Measurements from ENCODE around the gene PRKCB. TPM values are rescaled to one million over a fixed set of nuclear protein-coding genes. Genes with fewer than 3 reads are reported as not detected.

PRKCB gene
- polyA plus RNA-seq, 2 of the 4 experiments (the other 2 are of a cell fraction), result 0.09 to 0.22 TPM

DNA sequence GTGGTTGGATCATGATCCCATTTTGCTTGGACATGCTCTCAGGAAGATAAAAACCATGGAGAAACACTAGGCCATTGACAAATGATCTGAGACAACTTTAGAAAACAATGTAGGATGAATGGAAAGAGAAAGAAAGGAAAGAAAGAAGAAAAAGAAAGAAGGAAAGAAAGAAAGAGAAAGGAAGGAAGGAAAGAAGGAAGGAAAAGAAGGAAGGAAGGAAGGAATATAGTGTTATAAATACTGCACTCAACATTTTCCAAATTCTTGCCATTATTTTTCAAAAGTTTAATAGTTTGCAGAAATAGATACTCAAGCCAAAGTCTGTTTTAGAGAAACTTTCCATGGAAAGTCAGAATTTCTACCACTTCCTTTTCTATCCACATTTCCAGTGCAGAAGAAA lies 381.2 kb downstream of the PRKCB start:
- Histone ChIP-seq H3K27ac (no peak overlapping the region), H3K4me3 (no peak overlapping the region), H3K9me3 (no peaks in the 10 kb centered on the region), H3K4me2 (no peak overlapping the region), H3K4me1 (no peaks in the 10 kb centered on the region)
- TF ChIP-seq RARB (CRISPR knock-in tag; IDR thresholded peaks at IDR 0.05) (no peak), CHD4 (IDR thresholded peaks at IDR 0.05; ENCODE audit: borderline replicate concordance) (no peak), MYC (IDR thresholded peaks at IDR 0.05; ENCODE audit: borderline replicate concordance, low read length) (no peak)
- no peak for FAIRE-seq
- POLR2A ChIA-PET, result no interaction called here
- no peak for ATAC-seq
- no peak for DNase-seq (ENCODE audit: low read depth in 1 of 2, low spot score in 1 of 2)
- CTCF ChIA-PET, result interaction anchor here (0.5 kb wide), 1 partner anchor 419 kb away, joined by 3 read pairs; no protein-coding TSS in a partner anchor

DNA sequence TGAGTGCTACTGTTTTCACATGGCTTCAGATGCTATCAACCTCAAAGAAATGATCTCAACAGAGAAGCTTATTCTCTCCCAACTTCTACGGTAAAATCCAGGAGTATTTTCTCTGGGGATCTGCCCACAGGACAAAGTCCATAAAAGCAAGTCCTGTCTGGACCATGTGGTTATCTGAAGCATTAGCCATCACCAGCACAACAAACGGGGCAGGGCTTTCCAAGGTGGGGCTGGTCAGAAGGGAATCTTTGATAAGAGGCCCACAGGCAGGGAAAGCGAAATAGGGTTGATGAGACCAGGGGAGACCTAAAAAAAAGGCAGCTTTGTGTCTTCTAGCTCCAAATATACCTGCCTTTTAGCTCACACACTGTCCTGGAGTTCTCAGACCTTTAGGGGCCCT lies 381.7 kb downstream of the PRKCB start:
- no peak for DNase-seq (ENCODE audit: low read depth in 1 of 2, low spot score in 1 of 2)
- CTCF ChIA-PET, result interaction anchor here (0.5 kb wide), 1 partner anchor 419 kb away, joined by 3 read pairs; no protein-coding TSS in a partner anchor
- POLR2A ChIA-PET, result no interaction called here

DNA sequence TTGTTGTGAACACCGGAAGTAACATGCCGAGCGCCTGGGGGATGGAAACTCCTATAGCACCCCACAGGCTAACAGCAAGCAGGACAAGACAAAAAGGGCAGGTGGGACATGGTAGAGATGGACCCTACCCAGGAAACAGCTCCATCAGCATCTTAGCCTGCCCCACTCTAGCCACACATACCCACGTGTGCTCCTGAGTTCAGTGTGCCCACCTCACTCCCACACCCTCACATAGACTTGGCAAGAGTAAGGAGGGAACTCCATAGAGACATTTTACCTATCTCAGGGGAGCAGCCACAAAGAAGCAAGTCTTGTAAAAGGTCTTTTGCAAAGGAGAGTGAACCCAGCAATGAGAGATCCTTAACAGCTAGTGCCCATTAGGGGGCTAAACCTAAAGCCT lies 382.5 kb downstream of the PRKCB start:
- Histone ChIP-seq H3K27ac (no peak overlapping the region), H3K9me3 (no peaks in the 10 kb centered on the region), H3K4me2 (no peak overlapping the region), H3K4me1 (no peaks in the 10 kb centered on the region), H3K4me3 (no peak overlapping the region)
- ATAC-seq, result no peak
- DNase-seq (ENCODE audit: low read depth in 1 of 2, low spot score in 1 of 2), result no peak
- CTCF ChIA-PET, result no interaction called here
- 29% methylated on average over 4 of the region's 4 CpGs for WGBS (ENCODE audit: missing lambda C conversion rate)
- POLR2A ChIA-PET, result no interaction called here
- FAIRE-seq, result no peak
- no peak for TF ChIP-seq ZSCAN20 (CRISPR knock-in tag; IDR thresholded peaks at IDR 0.05)
- TF ChIP-seq, protein P1, sequence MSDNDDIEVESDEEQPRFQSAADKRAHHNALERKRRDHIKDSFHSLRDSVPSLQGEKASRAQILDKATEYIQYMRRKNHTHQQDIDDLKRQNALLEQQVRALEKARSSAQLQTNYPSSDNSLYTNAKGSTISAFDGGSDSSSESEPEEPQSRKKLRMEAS (IDR thresholded peaks at IDR 0.05), result no peak
- TF ChIP-seq HOXA7 (CRISPR knock-in tag; IDR thresholded peaks at IDR 0.05), result no peak
- TF ChIP-seq POLR2AphosphoS2 (conservative IDR thresholded peaks at IDR 0.05; ENCODE audit: low read length), result no peak

More for the DNA sequence above, 381.7 kb downstream of the PRKCB start:
- Histone ChIP-seq H3K4me1 (no peaks in the 10 kb centered on the region), H3K4me2 (no peak overlapping the region), H3K4me3 (no peak overlapping the region), H3K27ac (no peak overlapping the region), H3K9me3 (no peaks in the 10 kb centered on the region)
- WGBS (ENCODE audit: missing lambda C conversion rate), result 35% methylated on average over 3 of the region's 3 CpGs
- TF ChIP-seq TFCP2L1 (CRISPR knock-in tag; IDR thresholded peaks at IDR 0.05) (no peak), HOXB5 (CRISPR knock-in tag; IDR thresholded peaks at IDR 0.05) (no peak), HMGXB4 (CRISPR knock-in tag; IDR thresholded peaks at IDR 0.05; ENCODE audit: borderline replicate concordance) (no peak)
- no peak for FAIRE-seq
- no peak for ATAC-seq

DNA sequence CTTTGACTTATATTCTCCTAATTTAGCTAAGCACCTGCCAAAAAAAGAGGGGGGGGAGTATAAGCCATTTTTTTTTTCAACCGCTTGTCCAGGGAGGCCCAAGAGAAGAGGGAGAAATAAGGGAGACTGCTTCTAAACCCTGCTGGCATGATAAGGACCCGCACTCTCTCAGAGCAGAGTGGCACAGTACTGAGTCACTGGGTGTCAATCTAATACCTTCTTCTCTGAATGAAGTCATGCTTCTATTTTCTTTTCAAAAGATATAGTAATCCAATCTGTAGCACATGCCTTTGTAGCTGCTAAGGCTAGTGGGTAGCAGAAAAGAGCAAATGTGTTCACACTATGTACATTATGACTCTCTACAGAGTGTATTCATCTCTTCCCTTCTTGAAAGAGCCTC lies 385.4 kb downstream of the PRKCB start:
- no peak for TF ChIP-seq EHMT2 (IDR thresholded peaks at IDR 0.05; ENCODE audit: low read depth)
- TF ChIP-seq, protein P2, sequence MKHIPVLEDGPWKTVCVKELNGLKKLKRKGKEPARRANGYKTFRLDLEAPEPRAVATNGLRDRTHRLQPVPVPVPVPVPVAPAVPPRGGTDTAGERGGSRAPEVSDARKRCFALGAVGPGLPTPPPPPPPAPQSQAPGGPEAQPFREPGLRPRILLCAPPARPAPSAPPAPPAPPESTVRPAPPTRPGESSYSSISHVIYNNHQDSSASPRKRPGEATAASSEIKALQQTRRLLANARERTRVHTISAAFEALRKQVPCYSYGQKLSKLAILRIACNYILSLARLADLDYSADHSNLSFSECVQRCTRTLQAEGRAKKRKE (CRISPR knock-in tag; IDR thresholded peaks at IDR 0.05; ENCODE audit: low read depth), result no peak
- no peak for TF ChIP-seq HDAC2 (IDR thresholded peaks at IDR 0.05)
- no peak for TF ChIP-seq CHD4 (IDR thresholded peaks at IDR 0.05; ENCODE audit: borderline replicate concordance)
- no peak for TF ChIP-seq TFCP2L1 (CRISPR knock-in tag; IDR thresholded peaks at IDR 0.05)
- no peak for TF ChIP-seq SREBF2 (IDR thresholded peaks at IDR 0.05)
- TF ChIP-seq ELK1 (IDR thresholded peaks at IDR 0.05; ENCODE audit: low read depth, low read length), result no peak

More for the DNA sequence above, 385.4 kb downstream of the PRKCB start:
- DNase-seq (ENCODE audit: low read depth in 1 of 2, low spot score in 1 of 2), result no peak
- H3K9me3 ChIP-seq, result no peaks in the 10 kb centered on the region
- 2% methylated on average over 2 of the region's 2 CpGs for WGBS (ENCODE audit: missing lambda C conversion rate)
- no peak overlapping the region for H3K4me3 ChIP-seq
- no peak for ATAC-seq
- H3K4me1 ChIP-seq, result no peaks in the 10 kb centered on the region
- no peak for FAIRE-seq
- H3K27ac ChIP-seq, result no peak overlapping the region
- POLR2A ChIA-PET, result no interaction called here
- H3K4me2 ChIP-seq, result no peak overlapping the region
- CTCF ChIA-PET, result interaction anchor here (0.6 kb wide), 1 partner anchor 150 kb away, joined by 4 read pairs; no protein-coding TSS in a partner anchor

Data from A549 (cell line).